Stimulated activated CD8-positive, alpha-beta memory T cell treated with anti-CD3 and anti-CD28 coated beads, Interleukin-7, amount 100 ng/mL, for 48 hours (primary cell): ENCODE data around the gene TSHZ2.

ENCODE experiments used
- DNase-seq, 2 donors: peaks; one replicate each; pipeline ENCODE4 v3.0.0-alpha.2; 2020; ENCODE audit warnings: low read depth in 1 of 2; ENCODE audit errors: extremely low read depth in 1 of 2

Gene TSHZ2

GRCh38 chr20:53055367-53056067 lies 83.4 kb downstream of the TSHZ2 start:
- no peak for DNase-seq

GRCh38 chr20:53057579-53057978 lies 85.4 kb downstream of the TSHZ2 start:
- no peak for DNase-seq

DNA sequence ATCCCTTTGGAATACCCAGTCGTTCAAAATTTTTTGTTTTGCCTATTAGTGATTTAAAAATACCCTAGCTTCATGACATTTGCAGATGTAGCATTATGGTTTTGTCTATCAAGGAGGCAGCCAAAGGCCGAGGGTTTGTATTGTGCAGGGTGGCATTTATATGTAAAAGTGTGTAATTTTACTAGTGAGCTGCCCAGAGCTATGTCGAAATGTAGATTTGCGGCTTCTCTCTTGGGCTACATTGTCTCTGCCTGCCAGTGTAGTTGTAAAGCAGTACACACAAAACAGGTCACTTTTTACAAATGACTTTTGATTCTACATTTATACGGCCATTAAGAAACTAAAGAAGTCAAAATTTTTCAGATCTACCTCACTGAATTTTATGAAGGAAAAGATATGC lies 87.7 kb downstream of the TSHZ2 start:
- no peak for DNase-seq

- no peak for DNase-seq
Observed at GRCh38 chr20:53061192-53062108, 89.3 kb downstream of the TSHZ2 start.

DNA sequence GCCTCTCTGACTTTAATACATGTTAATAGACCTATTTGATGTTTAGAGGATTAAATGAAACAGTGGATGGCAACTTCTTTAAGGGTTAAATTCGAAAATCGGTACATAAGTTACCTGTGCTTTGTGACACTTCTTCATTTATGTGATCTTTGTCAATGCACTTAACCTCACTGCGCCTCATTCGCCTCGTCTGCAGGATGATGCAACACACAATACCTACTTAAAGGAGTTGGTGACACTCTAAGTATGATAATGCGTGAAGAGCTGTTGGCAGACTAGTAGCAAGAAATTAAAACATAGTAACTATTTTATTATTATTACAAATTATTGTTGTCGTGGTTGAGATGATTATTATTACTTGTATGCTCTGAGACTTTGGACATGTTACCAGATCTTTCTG lies 92.8 kb downstream of the TSHZ2 start:
- no peak for DNase-seq

- DNase-seq = no peak
Observed at GRCh38 chr20:53068241-53068640, 96.1 kb downstream of the TSHZ2 start.

DNA sequence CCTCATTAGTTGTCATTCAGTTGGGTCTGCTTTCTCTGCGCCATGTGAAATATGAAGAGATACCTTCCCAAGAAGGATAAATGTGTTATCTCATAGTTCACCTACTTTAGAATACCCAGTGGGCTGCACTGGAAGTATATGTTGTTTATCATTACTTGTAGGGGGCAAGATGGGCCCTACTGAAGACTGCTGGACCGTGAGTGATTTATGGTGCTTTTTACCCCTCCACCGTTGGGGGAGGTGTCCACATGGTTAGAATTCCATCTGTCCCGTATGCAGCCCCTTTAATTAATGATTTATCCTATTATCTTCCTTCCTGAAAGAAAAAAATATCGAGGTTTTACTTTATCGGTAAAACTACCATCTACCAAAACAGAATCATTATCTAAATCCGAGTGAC lies 97.0 kb downstream of the TSHZ2 start:
- DNase-seq = no peak

DNA sequence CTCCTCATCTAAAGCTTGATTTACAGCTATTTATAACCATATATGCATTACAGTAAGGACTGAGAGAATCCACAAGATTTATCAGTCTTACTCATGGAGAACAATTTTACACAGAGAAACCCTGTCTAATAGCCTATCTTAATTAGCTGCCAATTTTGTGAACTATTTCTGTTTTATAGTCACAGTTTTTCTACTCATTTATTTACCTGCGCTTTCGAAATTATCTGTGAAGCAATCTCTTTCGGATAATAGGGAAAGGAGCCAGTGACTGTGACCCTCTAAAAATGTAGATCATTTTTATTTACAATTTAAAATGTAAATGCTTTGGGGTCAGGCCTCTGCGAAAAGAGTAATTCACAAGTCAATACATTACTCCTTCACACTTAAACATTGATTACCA lies 98.1 kb downstream of the TSHZ2 start:
- no peak for DNase-seq

GRCh38 chr20:53070706-53071392 lies 98.7 kb downstream of the TSHZ2 start:
- DNase-seq = no peak

GRCh38 chr20:53071833-53072232 lies 99.7 kb downstream of the TSHZ2 start:
- no peak for DNase-seq

DNA sequence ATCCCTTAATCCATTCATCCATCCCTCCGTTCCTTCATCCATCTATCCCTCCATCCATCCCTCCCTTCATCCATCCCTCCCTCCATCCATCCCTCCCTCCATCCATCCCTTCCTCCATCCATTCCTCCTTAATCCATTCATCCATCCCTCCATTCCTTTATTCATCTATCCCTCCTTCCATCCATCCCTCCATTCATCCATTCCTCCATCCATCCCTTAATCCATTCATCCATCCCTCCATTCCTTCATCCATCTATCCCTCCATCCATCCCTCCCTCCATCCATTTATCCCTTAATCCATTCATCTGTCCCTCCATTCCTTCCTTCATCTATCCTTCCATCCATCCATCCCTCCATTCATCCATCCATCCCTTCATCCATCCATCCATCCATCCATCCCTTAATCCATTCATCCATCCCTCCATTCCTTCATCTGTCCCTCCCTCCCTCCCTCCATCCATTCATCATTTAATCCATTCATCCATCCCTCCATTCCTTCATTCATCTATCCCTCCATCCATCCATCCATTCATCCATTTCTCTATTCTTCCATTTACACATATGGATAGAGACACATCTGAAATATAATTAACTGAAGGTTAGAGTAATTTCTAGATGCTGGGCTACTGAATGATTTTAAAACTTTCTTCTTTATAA lies 100.9 kb downstream of the TSHZ2 start:
- DNase-seq = no peak

- no peak for DNase-seq
Observed at GRCh38 chr20:53073636-53074415, 101.7 kb downstream of the TSHZ2 start.

GRCh38 chr20:53074811-53075314 lies 102.7 kb downstream of the TSHZ2 start:
- no peak for DNase-seq

- no peak for DNase-seq
Observed at GRCh38 chr20:53076668-53077067, 104.5 kb downstream of the TSHZ2 start.

DNA sequence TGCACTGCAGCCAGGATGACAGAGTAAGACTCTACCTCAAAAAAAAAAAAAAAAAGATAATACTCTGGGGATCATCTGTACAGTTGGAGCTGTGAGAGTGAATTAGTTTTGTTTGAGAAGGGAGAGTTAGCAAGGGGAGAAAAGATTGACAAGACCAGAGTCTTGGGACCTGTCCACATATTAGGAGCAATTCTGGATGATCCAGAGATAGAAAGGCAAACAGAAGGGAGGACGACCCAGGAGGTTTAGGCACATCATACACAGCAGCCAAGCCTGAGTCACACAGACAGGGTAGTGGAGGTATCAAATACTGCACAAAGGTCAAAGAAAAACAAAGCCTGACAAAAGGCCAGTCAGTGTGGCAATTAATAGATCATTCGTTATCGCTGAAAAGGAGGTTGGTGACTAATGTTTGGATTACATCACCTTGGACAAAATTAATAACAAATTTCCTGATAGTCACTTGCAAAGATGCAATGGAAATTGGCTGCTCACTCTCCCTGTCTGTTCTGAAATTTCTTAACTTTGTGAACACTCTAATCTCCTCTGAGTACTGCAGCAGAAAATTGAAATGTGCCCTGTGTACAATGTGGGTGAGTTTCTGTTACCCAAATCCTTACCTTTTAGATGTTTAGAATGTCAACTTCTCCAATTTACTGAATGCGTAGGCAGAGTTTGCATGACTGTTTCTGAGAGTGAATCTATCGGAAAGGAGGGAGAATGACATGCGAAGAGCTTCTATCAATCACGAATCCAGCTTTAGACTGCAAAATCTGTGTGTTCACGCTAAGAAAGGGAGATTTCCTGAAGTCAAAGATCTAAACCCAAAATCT lies 105.4 kb downstream of the TSHZ2 start:
- no peak for DNase-seq

DNA sequence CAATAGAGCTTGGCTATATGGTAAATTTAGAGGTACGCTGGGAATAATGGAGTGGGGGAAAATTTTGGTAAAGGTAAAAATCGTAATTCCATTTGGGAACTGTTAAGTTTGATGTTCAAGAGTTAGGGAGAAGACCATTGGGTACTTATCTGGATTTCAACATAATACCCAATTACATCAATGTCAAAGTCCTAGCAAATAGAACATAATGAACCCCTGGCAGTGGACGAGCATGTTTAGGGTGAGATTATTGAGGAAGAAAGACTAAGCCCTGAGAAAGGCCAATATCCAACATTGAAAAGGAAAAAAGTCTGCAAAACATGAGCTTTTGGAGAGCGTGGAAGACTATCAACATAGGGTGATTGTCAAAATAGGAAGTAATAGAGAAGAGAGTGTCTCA lies 106.6 kb downstream of the TSHZ2 start:
- DNase-seq = no peak

DNA sequence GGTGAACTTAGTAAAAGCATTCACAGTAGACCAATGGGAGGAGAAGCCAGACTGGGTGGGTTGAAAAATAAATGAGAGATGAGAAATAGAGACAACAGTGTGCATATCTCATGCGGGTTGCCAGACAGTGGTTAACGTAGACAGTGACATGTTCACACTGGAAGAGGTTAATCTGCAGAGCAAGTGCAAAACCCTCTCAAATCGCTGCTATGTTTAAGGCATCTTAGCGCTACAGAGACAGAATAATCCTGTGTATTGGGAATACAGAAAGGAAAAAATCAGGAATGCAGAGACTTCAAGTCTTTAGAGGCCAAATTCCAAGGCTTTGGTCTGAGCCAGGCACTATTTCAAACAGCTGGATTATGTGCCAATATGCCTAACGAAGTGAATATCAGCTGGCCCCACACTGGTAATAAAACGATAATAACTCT lies 107.1 kb downstream of the TSHZ2 start:
- no peak for DNase-seq

DNA sequence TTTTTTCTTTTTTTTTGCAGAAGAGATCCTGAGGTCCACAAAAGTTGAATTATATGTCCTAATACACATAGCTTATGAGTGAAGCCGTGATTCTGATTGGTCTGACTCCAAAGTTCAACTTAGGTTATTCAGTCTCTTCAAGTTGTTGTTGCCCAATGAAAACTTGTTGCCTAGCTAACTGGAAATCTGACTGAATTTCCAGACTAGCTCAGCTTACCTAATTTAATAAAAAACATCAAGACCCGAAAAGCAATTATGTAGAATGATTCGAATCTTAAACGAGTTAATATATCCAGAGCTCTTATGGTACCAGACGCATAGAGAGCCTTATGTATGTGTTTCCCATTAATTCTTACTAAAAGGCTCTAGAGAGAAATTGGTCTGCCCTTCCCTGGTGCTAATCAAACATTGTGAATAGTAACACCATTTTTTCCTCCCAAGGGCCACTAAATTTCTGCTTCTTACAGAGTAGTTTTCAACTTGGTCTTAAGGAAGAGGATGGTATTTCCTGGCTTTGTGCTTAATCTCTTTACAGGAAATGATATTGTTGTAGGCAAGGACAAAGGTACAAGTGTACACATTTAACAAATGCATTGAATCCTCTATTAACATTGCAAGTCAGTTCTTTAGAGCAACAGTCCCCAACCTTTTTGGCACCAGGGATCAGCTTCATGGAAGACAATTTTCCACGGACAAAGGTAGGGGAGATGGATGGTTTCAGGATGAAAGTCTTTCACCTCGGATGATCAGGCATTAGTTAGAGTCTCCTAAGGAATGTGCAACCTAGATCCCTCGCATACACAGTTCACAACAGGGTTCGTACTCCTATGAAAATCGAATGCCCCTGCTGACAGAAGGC lies 107.9 kb downstream of the TSHZ2 start:
- no peak for DNase-seq

GRCh38 chr20:53080687-53080962 lies 108.5 kb downstream of the TSHZ2 start:
- DNase-seq = no peak
